OCI-LY3 (cell line): ENCODE data around the gene CCT2.

ENCODE experiments used
- H2AFZ ChIP-seq: fragments of 200-600, 300-600 bp; shearing (Covaris generic); 2 replicates; pipeline ENCODE4 v1.6.0; 2014; ENCODE audit warnings: antibody characterized with exemption, low read depth, low read length
- H3K27ac ChIP-seq: fragments of 200-600, 300-600 bp; sonication (generic); 2 replicates; pipeline ENCODE4 v1.5.1; 2014; ENCODE audit warnings: mild to moderate bottlenecking, low read length, moderate library complexity, mixed read lengths
- H3K27me3 ChIP-seq: fragments of 200-600, 300-600 bp; sonication (generic); 2 replicates; pipeline ENCODE4 v1.6.1; 2014; ENCODE audit warnings: low read depth, low read length, mixed read lengths
- H3K36me3 ChIP-seq: fragments of 200-600, 300-600 bp; sonication (generic); replicated peaks from 2 replicates; pipeline ENCODE3; 2014; ENCODE audit warnings: low read depth, low read length, mixed read lengths
- H3K4me1 ChIP-seq: fragments of 300-600, 200-600 bp; sonication (generic); 2 replicates; pipeline ENCODE4 v1.6.1; 2014; ENCODE audit warnings: low read length, mixed read lengths
- H3K4me2 ChIP-seq: fragments of 200-600, 300-600 bp; sonication (generic); 2 replicates; pipeline ENCODE4 v1.6.1; 2014; ENCODE audit warnings: low read length, mixed read lengths
- H3K4me3 ChIP-seq: fragments of 300-600, 200-600 bp; sonication (generic); 2 replicates; pipeline ENCODE4 v1.5.1; 2014; ENCODE audit warnings: antibody characterized with exemption, mild to moderate bottlenecking, low read length, moderate library complexity
- H3K79me2 ChIP-seq: fragments of 300-600, 200-600 bp; shearing (Covaris generic); 2 replicates; pipeline ENCODE4 v1.6.1; 2014; ENCODE audit warnings: mild to moderate bottlenecking, low read length, mixed read lengths
- H3K9ac ChIP-seq: fragments of 300-600, 200-600 bp; shearing (Covaris generic); 2 replicates; pipeline ENCODE4 v1.6.0; 2014; ENCODE audit warnings: mild to moderate bottlenecking, low read length, moderate library complexity
- H3K9me3 ChIP-seq: fragments of 200-600, 300-600 bp; shearing (Covaris generic); 2 replicates; pipeline ENCODE4 v1.6.1; 2014; ENCODE audit warnings: low read length, mixed read lengths; ENCODE audit not compliant: insufficient read depth
- H4K20me1 ChIP-seq: fragments of 200-600, 300-600 bp; sonication (generic); 2 replicates; pipeline ENCODE4 v1.6.1; 2016; ENCODE audit warnings: low read length, mixed read lengths; ENCODE audit not compliant: insufficient read depth
- CTCF ChIP-seq: fragments of 200-600, 300-600 bp; sonication (generic); IDR thresholded peaks from 2 replicates; pipeline ENCODE4 v1.5.1; 2014; ENCODE audit warnings: antibody characterized with exemption, low read length, low read depth
- EZH2phosphoT487 ChIP-seq: fragments of 200-600 bp; shearing (Covaris generic); IDR thresholded peaks from 2 replicates; pipeline ENCODE4 v1.6.1; 2018; ENCODE audit warnings: antibody characterized with exemption, mixed run types, low read depth

CCT2 gene

DNA sequence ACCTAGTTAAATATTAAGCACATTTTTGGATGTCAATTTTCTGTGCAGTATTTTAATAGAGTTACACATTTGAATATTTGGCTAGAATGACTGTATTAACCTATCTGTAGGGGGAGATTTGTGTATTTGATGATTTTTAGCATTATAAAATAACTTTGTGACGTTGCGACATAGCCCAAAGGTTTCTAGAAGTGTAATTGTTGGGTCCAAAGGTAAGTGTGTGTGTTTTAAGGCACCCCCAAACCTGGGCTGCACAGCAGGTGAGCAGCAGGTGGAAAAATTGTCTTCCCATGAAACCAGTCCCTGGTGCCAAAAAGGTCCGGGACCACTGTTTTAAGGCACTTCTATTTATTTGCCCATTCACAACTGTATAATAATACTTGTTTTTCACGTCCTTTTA lies 3.3 kb downstream of the CCT2 start:
- Histone ChIP-seq H3K9ac (no peak overlapping the region), H3K27me3 (no peaks in the 10 kb centered on the region), H3K27ac (no peak overlapping the region), H3K4me1 (peaks cover 28% of the 10 kb centered on the region), H3K4me2 (no peak overlapping the region), H3K79me2 (peaks cover 35% of the 10 kb centered on the region), H3K4me3 (no peak overlapping the region), H2AFZ (no peak overlapping the region), H3K36me3 (peaks cover 66% of the 10 kb centered on the region), H3K9me3 (no peaks in the 10 kb centered on the region), H4K20me1 (peaks cover 5% of the 10 kb centered on the region)
- TF ChIP-seq CTCF (no peak), EZH2phosphoT487 (no peak)

- H3K27ac ChIP-seq, result no peak overlapping the region
- TF ChIP-seq EZH2phosphoT487 (no peak), CTCF (no peak)
- H3K27me3 ChIP-seq, result no peaks in the 10 kb centered on the region
- peaks cover 35% of the 10 kb centered on the region for H3K79me2 ChIP-seq
- peaks cover 71% of the 10 kb centered on the region for H3K36me3 ChIP-seq
- H3K4me2 ChIP-seq, result no peak overlapping the region
- H3K4me3 ChIP-seq, result no peak overlapping the region
- no peak overlapping the region for H3K9ac ChIP-seq
- no peaks in the 10 kb centered on the region for H3K9me3 ChIP-seq
- peaks cover 28% of the 10 kb centered on the region for H3K4me1 ChIP-seq
- peaks cover 5% of the 10 kb centered on the region for H4K20me1 ChIP-seq
- H2AFZ ChIP-seq, result no peak overlapping the region
Measured at GRCh38 chr12:69589082-69589481, 3.8 kb downstream of the CCT2 start.

DNA sequence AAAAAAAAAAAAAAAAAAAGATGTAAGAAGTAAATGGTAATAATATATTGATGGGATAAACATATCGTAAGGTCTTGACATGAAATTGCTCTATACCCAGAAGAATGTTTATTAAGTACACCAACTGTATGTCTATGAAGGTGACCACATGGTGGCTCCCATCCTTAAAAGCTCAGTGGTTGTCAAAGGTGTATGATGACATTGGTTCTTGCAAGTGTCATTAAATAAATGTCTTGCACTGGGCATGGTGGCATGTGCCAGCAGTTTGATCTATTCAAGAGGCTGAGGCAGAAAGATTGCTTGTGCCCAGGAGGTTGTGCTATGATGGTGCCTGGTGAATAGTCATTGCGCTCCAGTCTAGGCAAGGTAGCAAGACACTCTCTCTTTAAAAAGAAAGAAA lies 10.4 kb downstream of the CCT2 start:
- Histone ChIP-seq H3K4me2 (no peak overlapping the region), H4K20me1 (0 out of 2 replicates have a peak, but pooled peaks cover 3% of the 10 kb centered on the region), H3K9me3 (no peaks in the 10 kb centered on the region), H3K4me3 (no peak overlapping the region), H3K4me1 (peaks cover 12% of the 10 kb centered on the region; the same call in 1 of the 2 replicates), H3K27me3 (no peaks in the 10 kb centered on the region), H3K9ac (no peak overlapping the region), H3K27ac (no peak overlapping the region), H3K79me2 (peaks cover 9% of the 10 kb centered on the region; the same call in 1 of the 2 replicates), H2AFZ (no peak overlapping the region), H3K36me3 (peaks cover 80% of the 10 kb centered on the region)
- TF ChIP-seq EZH2phosphoT487 (no peak), CTCF (no peak; the same call in 1 of the 2 replicates)

- no peak overlapping the region for H2AFZ ChIP-seq
- H3K36me3 ChIP-seq, result peaks cover 82% of the 10 kb centered on the region
- H3K4me3 ChIP-seq, result no peak overlapping the region
- H3K27ac ChIP-seq, result no peak overlapping the region
- no peak overlapping the region for H3K4me2 ChIP-seq
- no peaks in the 10 kb centered on the region for H3K4me1 ChIP-seq
- no peak overlapping the region for H3K9ac ChIP-seq
- H3K79me2 ChIP-seq, result no peaks in the 10 kb centered on the region
- no peaks in the 10 kb centered on the region for H3K9me3 ChIP-seq
- H3K27me3 ChIP-seq, result no peaks in the 10 kb centered on the region
- TF ChIP-seq EZH2phosphoT487, result no peak
- TF ChIP-seq CTCF, result no peak
- 0 out of 2 replicates have a peak, but pooled peaks cover 3% of the 10 kb centered on the region for H4K20me1 ChIP-seq
Measured at GRCh38 chr12:69598174-69598753, 13.0 kb downstream of the CCT2 start.
